OCI-LY7 (cell line): Measurements from ENCODE around the gene PCDHA8. TPM values are rescaled to one million over a fixed set of nuclear protein-coding genes. Genes with fewer than 3 reads are reported as not detected.

ENCODE experiments used
- Bru-seq: library from RNA; stranded (reverse); fragments of 400-500 nt; gene quantifications from one replicate; lab custom pipeline; 2021; lab: Mats Ljungman, UMichigan
- BruChase-seq, 2 experiments: library from RNA; stranded (reverse); fragments of 400-500 nt; gene quantifications; one replicate each; lab custom pipeline; 2021; lab: Mats Ljungman, UMichigan
- BruUV-seq: library from RNA; stranded (reverse); fragments of 400-500 nt; replicated peaks from 2 replicates; lab custom pipeline; 2021; lab: Mats Ljungman, UMichigan
- CTCF ChIA-PET: fragments of 300-600 bp; sonication (Branson Sonifier 250); formaldehyde crosslinking; loops from one replicate; lab custom pipeline; 2022; ENCODE audit warnings: antibody characterized with exemption; ENCODE audit not compliant: unreplicated experiment; lab: Charles Lee
- POLR2A ChIA-PET: fragments of 300-600 bp; sonication (Branson Sonifier 250); formaldehyde crosslinking; loops from one replicate; lab custom pipeline; 2022; ENCODE audit warnings: antibody characterized with exemption; lab: Charles Lee
- DNase-seq: peaks from one replicate; pipeline ENCODE4 v3.0.0-alpha.2; 2015; ENCODE audit warnings: low spot score
- H2AFZ ChIP-seq: fragments of 200-600 bp; sonication (generic), shearing (Covaris generic); 2 replicates; pipeline ENCODE4 v1.6.1; 2014; ENCODE audit warnings: mild to moderate bottlenecking, antibody characterized with exemption, low read length, moderate library complexity
- H3K27ac ChIP-seq: fragments of 200-600 bp; sonication (generic); 2 replicates; pipeline ENCODE4 v1.5.1; 2014; ENCODE audit warnings: mixed run types, low read depth, mild to moderate bottlenecking, moderate library complexity, low read length, inconsistent platforms; ENCODE audit not compliant: poor library complexity, severe bottlenecking
- H3K36me3 ChIP-seq: fragments of 200-600 bp; sonication (generic); 2 replicates; pipeline ENCODE4 v1.6.1; 2014; ENCODE audit warnings: mild to moderate bottlenecking, antibody characterized with exemption, low read length, moderate library complexity, mixed read lengths; ENCODE audit not compliant: insufficient read depth
- H3K4me1 ChIP-seq: fragments of 200-600 bp; sonication (generic); 2 replicates; pipeline ENCODE4 v1.5.1; 2014; ENCODE audit warnings: mild to moderate bottlenecking, low read length; ENCODE audit not compliant: insufficient read depth, poor library complexity, severe bottlenecking
- H3K4me2 ChIP-seq: fragments of 200-600 bp; sonication (generic); 2 replicates; pipeline ENCODE4 v1.6.1; 2014; ENCODE audit warnings: mild to moderate bottlenecking, low read length
- H3K4me3 ChIP-seq: fragments of 200-600 bp; sonication (generic); 2 replicates; pipeline ENCODE4 v1.5.1; 2014; ENCODE audit warnings: mild to moderate bottlenecking, low read depth, low read length; ENCODE audit not compliant: poor library complexity, severe bottlenecking
- H3K79me2 ChIP-seq: fragments of 200-600 bp; sonication (generic); 2 replicates; pipeline ENCODE4 v1.6.1; 2016; ENCODE audit warnings: low read depth, mild to moderate bottlenecking, low read length, moderate library complexity, mixed read lengths; ENCODE audit not compliant: insufficient read depth
- H3K9me2 ChIP-seq: fragments of 200-600 bp; sonication (generic); 2 replicates; pipeline ENCODE4 v1.6.1; 2016; ENCODE audit warnings: mild to moderate bottlenecking, low read length, mixed read lengths; ENCODE audit not compliant: insufficient read depth
- H3K9me3 ChIP-seq: fragments of 200-600 bp; sonication (generic); 2 replicates; pipeline ENCODE4 v1.6.1; 2014; ENCODE audit warnings: mild to moderate bottlenecking, mixed run types, low read length, mixed read lengths
- H4K20me1 ChIP-seq: fragments of 200-600 bp; sonication (generic); 2 replicates; pipeline ENCODE4 v1.6.1; 2014; ENCODE audit warnings: mild to moderate bottlenecking, antibody characterized with exemption, low read length, moderate library complexity, mixed read lengths; ENCODE audit not compliant: insufficient read depth
- CTCF ChIP-seq: fragments of 200-600 bp; sonication (generic); conservative IDR thresholded peaks from 2 replicates; pipeline ENCODE4 v1.5.1; 2014; ENCODE audit warnings: mild to moderate bottlenecking, antibody characterized with exemption, low read length, moderate library complexity, mixed read lengths
- EZH2phosphoT487 ChIP-seq: fragments of 200-600 bp; sonication (generic); IDR thresholded peaks from 2 replicates; pipeline ENCODE4 v1.6.1; 2018; ENCODE audit warnings: low read depth, borderline replicate concordance, mild to moderate bottlenecking, mixed run types, antibody characterized with exemption, low read length, moderate library complexity, mixed read lengths
- intact Hi-C: fragments of 100-400 bp; cut with micrococcal nuclease; formaldehyde crosslinking; loops from one replicate; pipeline ENCODE4 v1.10.0; 2022; ENCODE audit not compliant: unreplicated experiment
- long read RNA-seq: library from polyadenylated mRNA; stranded (forward); transcript quantifications from one replicate; pipeline ENCODE4 v2.0.0, GENCODE V29; 2022
- total RNA-seq, 2 experiments: library from RNA; depleted of rRNA in 1 of 2; stranded (reverse); fragments of >200 nt in 1 of 2; shearing (Covaris generic) in 1 of 2; gene quantifications; 2 replicates each; pipeline ENCODE4 v1.2.3, GENCODE V29; 2014 to 2022

PCDHA8 gene
- not detected in 2 replicates for total RNA-seq (2014; rRNA removed; shearing (Covaris generic))
- total RNA-seq (2022), result not detected in 2 replicates
- not detected for Bru-seq, nascent RNA
- BruChase-seq, experiment 1, labeled RNA remaining after a 6-hour chase, result not detected
- not detected for BruChase-seq, experiment 2, labeled RNA remaining after a 2-hour chase
- long read RNA-seq, result 0 reads

GRCh38 chr5:140840978-140841962 lies at the start of gene PCDHA8:
Gene PCDHA8, plus strand, starts transcription at chr5:140841187. Its CDS starts 135 bp downstream, at chr5:140841322.
- intact Hi-C loops, result loop anchor here (1.0 kb wide), 1 partner anchor 200 kb away; no protein-coding TSS in a partner anchor
- BruUV-seq, result no TSS peak
- DNase-seq, result peak; percentile 35
- Histone ChIP-seq H3K4me1 (no peaks in the 10 kb centered on the region), H3K9me2 (no peaks in the 10 kb centered on the region), H2AFZ (no peak within 1 kb of the TSS), H3K27ac (no peak within 1 kb of the TSS), H3K4me3 (no peak within 1 kb of the TSS), H3K9me3 (no peaks in the 10 kb centered on the region), H3K79me2 (no peaks in the 10 kb centered on the region), H3K4me2 (no peak within 1 kb of the TSS), H4K20me1 (no peaks in the 10 kb centered on the region), H3K36me3 (no peaks in the 10 kb centered on the region)
- POLR2A ChIA-PET, result no interaction called here
- TF ChIP-seq EZH2phosphoT487 (no peak), CTCF (peak; percentile 77)
- CTCF ChIA-PET, result no interaction called here

- no TSS peak for BruUV-seq
- H2AFZ ChIP-seq, result no peak within 1 kb of the TSS
- no peak for TF ChIP-seq EZH2phosphoT487
- TF ChIP-seq CTCF, result peak; percentile 47; the same call in 1 of the 2 replicates
These were observed 46.3 kb upstream of the PCDHA8 start, which contains the start of gene PCDHA2 for GRCh38 chr5:140794595-140795258. Gene PCDHA2, plus strand, starts transcription at chr5:140794852.

More at GRCh38 chr5:140794595-140795258, 46.3 kb upstream of the PCDHA8 start, which contains the start of gene PCDHA2:
- Histone ChIP-seq H3K4me2 (no peak within 1 kb of the TSS), H3K27ac (no peak within 1 kb of the TSS), H3K36me3 (no peaks in the 10 kb centered on the region), H3K4me1 (no peaks in the 10 kb centered on the region), H3K4me3 (no peak within 1 kb of the TSS), H3K9me3 (no peaks in the 10 kb centered on the region), H3K9me2 (0 out of 2 replicates have a peak, but pooled peaks cover 2% of the 10 kb centered on the region), H3K79me2 (no peaks in the 10 kb centered on the region), H4K20me1 (no peaks in the 10 kb centered on the region)
- ChIA-PET CTCF (no interaction called here), POLR2A (no interaction called here)
- intact Hi-C loops, result no loop called here
- DNase-seq, result no peak
